Skeletal muscle cell (primary cell): Measurements from ENCODE around the gene SPEN.
"Not testable (repeated sequence)": the region's sequence is repeated elsewhere in the genome, so short reads cannot be mapped to it uniquely, and the experiment has no call there.

Source experiments
- DNase-seq: peaks from one replicate; pipeline ENCODE4 v3.0.0-alpha.2; 2010; ENCODE audit warnings: low read depth
- H3K4me3 ChIP-seq: 2 replicates; pipeline ENCODE4 v1.5.1; 2011; ENCODE audit warnings: low read depth, mild to moderate bottlenecking, control low read depth, low read length, moderate library complexity

The SPEN gene

GRCh38 chr1:15833842-15834405, 13.6 kb upstream of the SPEN start:
- H3K4me3 ChIP-seq: peak overlapping the region; percentile 86
- DNase-seq: no peak

DNA sequence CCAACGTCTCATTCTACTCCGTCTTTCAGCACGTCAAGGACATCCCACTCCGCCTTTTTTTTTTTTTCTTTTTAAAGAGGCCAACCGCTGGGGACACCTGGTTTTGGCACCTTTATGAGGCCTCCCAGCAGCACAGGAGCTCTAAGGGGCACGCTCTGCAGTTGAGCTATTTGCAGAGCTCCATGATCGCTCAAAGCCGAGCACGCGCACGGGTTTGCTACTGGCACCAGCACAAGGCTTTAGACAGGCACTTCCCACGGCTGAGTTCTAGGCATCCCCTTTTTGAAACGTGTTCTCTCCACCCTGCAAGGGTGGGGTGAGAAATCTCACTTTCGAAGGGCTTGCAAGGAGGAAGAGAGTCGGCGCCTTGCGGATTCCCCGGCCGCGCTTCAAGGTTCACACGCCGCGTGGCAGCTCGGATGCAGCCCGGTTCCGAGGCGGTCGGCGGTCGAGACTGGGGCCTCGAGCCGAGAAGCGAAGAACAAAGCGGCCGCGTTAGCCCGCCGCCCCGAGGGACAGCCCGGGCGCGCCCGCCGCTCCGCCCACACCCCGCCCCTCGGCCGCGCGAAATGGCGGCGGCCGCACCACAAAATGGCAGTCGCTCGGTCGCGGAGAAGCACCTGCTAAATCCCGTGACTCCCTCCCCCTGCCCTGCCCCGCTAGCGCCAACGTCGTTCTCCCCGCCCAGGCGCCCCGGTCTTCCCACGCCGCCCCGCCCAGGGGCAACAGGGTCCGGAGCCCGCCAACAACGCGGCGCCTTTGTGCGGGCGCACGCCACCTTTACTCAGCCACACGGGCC, 12.9 kb upstream of the SPEN start:
- peak overlapping the region; percentile 86 for H3K4me3 ChIP-seq
- DNase-seq: peak; percentile 81

GRCh38 chr1:15835205-15835740, 12.2 kb upstream of the SPEN start:
- DNase-seq: no peak

GRCh38 chr1:15835741-15836510, 11.6 kb upstream of the SPEN start:
- peak overlapping the region; percentile 86 for H3K4me3 ChIP-seq

More at GRCh38 chr1:15835205-15835740, 12.2 kb upstream of the SPEN start:
- H3K4me3 ChIP-seq: peak overlapping the region; percentile 86

GRCh38 chr1:15836511-15836771, 11.1 kb upstream of the SPEN start:
- DNase-seq: not testable (repeated sequence)
- H3K4me3 ChIP-seq: peak overlapping the region; percentile 86

More at GRCh38 chr1:15835741-15836510, 11.6 kb upstream of the SPEN start:
- DNase-seq: peak; percentile 97

- DNase-seq: no peak
- no peak overlapping the region for H3K4me3 ChIP-seq
Measured at GRCh38 chr1:15836772-15837669, 10.5 kb upstream of the SPEN start.

DNA sequence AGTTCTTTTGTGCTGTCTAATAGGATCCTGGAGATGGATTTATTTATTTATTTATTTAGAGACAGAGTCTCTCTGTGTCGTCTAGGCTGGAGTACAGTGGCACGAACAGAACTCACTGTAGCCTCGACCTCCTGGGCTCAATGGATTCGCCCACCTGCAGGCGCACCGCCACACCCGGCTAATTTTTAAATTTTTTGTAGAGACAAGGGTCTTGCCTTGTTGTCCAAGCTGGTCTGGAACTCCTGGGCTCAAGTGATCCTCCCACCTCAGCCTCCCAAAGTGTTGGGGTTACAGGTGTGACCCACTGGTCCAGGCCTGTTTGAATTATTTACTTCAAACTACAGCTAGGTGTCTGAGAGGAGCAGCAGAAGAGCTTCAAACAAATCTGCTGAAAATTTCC, 9.6 kb upstream of the SPEN start:
- no peak for DNase-seq
- no peak overlapping the region for H3K4me3 ChIP-seq

DNA sequence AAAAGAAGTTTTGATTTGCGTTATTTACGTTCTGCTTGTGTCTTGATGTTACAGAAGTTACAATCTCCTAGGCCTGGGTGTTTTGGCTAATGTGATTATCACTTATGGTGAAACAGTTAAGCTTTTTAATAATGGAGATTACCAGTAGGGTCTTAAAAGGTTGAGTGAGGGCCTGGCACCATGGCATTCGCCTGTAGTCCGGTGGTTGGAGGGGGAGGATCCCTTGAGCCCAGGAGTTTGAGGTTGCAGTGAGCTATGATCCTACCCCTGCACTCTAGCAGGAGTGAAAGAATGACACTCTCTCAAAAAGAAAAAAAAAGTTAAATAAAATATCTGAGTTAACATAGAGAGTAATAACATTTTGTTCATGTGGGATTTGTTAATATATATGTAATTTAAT, 8.8 kb upstream of the SPEN start:
- DNase-seq: no peak
- H3K4me3 ChIP-seq: no peak overlapping the region

GRCh38 chr1:15843826-15844572, 3.5 kb upstream of the SPEN start:
- no peak for DNase-seq
- H3K4me3 ChIP-seq: no peak overlapping the region

- not testable (repeated sequence) for DNase-seq
Measured at GRCh38 chr1:15846056-15846455, 1.5 kb upstream of the SPEN start.

DNA sequence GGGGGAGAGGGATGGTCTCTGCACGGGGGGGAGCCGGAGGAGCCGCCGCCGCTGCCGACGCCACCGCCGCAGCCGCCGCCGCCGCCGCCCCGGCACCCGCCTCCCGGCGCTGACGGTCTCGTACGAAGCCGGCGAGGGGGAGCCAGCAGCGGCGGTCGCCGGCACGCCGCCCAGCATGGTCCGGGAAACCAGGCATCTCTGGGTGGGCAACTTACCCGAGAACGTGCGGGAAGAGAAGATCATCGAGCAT, 311 bp downstream of the SPEN start:
- no peak for DNase-seq
- peak overlapping the region; percentile 90 for H3K4me3 ChIP-seq

More at GRCh38 chr1:15846056-15846455, 1.5 kb upstream of the SPEN start:
- not testable (repeated sequence) for H3K4me3 ChIP-seq

- no peak for DNase-seq
Measured at GRCh38 chr1:15848143-15848928, 829 bp downstream of the SPEN start.

GRCh38 chr1:15848929-15849774, 1.6 kb downstream of the SPEN start:
- peak; percentile 59 for DNase-seq
- peak overlapping the region; percentile 90 for H3K4me3 ChIP-seq

More at GRCh38 chr1:15848143-15848928, 829 bp downstream of the SPEN start:
- H3K4me3 ChIP-seq: peak overlapping the region; percentile 90

GRCh38 chr1:15849775-15850324, 2.3 kb downstream of the SPEN start:
- no peak for DNase-seq
- peak overlapping the region; percentile 90 for H3K4me3 ChIP-seq

GRCh38 chr1:15850471-15851001, 3.0 kb downstream of the SPEN start:
- no peak for DNase-seq

DNA sequence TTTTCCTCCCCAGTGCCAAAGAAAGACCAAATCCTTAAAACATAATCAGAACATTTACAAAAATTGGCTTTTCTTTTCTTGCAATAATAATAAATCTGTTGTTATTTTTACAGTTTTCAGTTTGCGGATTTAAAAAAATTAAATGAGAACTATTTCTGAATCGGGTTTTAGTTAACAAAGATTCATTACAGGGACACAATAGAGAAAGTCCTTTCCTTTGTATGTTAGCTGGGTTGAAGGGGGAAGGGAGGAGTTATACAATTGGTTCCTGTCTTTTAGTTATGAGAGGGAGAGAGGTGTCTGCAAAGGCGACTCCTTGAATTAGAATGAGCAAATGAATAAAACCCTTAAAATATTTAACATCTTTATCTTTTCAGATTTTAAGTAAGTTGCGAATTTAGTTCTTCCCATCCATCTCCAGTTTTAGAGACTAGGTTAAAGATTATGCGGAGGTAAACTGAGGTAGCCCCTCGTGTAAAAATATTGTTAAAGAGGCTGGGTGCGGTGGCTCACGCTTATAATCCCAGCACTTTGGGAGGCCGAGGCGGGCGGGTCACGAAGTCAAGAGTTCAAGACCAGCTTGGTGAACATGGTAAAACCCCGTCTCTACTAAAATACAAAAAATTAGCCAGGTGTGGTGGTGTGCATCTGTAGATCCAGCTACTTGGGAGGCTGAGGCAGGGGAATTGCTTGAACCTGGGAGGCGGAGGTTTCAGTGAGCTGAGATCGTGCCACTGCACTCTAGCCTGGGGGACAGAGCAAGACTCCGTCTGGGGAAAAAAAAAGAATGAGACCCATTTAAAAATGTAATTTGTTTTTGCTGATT, 3.9 kb downstream of the SPEN start:
- no peak for DNase-seq

More at GRCh38 chr1:15850471-15851001, 3.0 kb downstream of the SPEN start:
- H3K4me3 ChIP-seq: peak overlapping the region; percentile 90

More for the DNA sequence above, 3.9 kb downstream of the SPEN start:
- H3K4me3 ChIP-seq: no peak overlapping the region
